Activated CD8-positive, alpha-beta T cell treated with anti-CD3 and anti-CD28 coated beads for 36 hours (primary cell): ENCODE results near the gene VTI1A. TPM values are rescaled to one million over a fixed set of nuclear protein-coding genes. Genes with fewer than 3 reads are reported as not detected.
"Not testable (repeated sequence)": the region's sequence is repeated elsewhere in the genome, so short reads cannot be mapped to it uniquely, and the experiment has no call there.

Source experiments
- ATAC-seq: fragments of 200-7000 bp; cut with Tn5 transposase; one replicate; pipeline ENCODE4 v1.10.0; 2021; ENCODE audit warnings: mild to moderate bottlenecking, moderate library complexity
- CTCF ChIA-PET: fragments of 350-600 bp; sonication (Branson Sonifier 250); formaldehyde crosslinking; loops from one replicate; lab custom pipeline; 2021; ENCODE audit warnings: antibody characterized with exemption; lab: Charles Lee
- POLR2A ChIA-PET: fragments of 350-600 bp; sonication (Branson Sonifier 250); formaldehyde crosslinking; loops from one replicate; lab custom pipeline; 2021; ENCODE audit warnings: antibody characterized with exemption; lab: Charles Lee
- DNase-seq: peaks from one replicate; pipeline ENCODE4 v3.0.0-alpha.2; 2020
- H3K27ac Mint-ChIP-seq: one replicate; pipeline ENCODE4 v1.8.0; 2021; ENCODE audit warnings: mild to moderate bottlenecking, mixed read lengths
- H3K27me3 Mint-ChIP-seq: one replicate; pipeline ENCODE4 v1.8.0; 2021; ENCODE audit warnings: mixed read lengths
- H3K36me3 Mint-ChIP-seq: one replicate; pipeline ENCODE4 v1.8.0; 2021; ENCODE audit warnings: low read depth, mixed read lengths
- H3K4me1 Mint-ChIP-seq: one replicate; pipeline ENCODE4 v1.8.0; 2021; ENCODE audit warnings: low read depth, mixed read lengths
- H3K4me3 Mint-ChIP-seq: one replicate; pipeline ENCODE4 v1.8.0; 2021; ENCODE audit warnings: mild to moderate bottlenecking, moderate library complexity, mixed read lengths
- H3K9me3 Mint-ChIP-seq: one replicate; pipeline ENCODE4 v1.8.0; 2021; ENCODE audit warnings: mixed read lengths
- CTCF ChIP-seq: fragments of 200-600 bp; IDR thresholded peaks from one replicate; pipeline ENCODE4 v1.8.0; 2022; ENCODE audit warnings: antibody characterized with exemption, mild to moderate bottlenecking
- intact Hi-C: fragments of 100-400 bp; cut with micrococcal nuclease; formaldehyde crosslinking; loops from one replicate; pipeline ENCODE4 v1.10.0; 2022
- total RNA-seq, 2 experiments: library from RNA; stranded (reverse); gene quantifications; one replicate each; pipeline ENCODE4 v1.2.3, GENCODE V29; 2021

VTI1A gene
- total RNA-seq, 2 experiments from 2014 or later: 29.4 to 30.0 TPM

- H3K36me3 Mint-ChIP-seq: no peaks in the 10 kb centered on the region
- no peak for ATAC-seq
These were observed 281.3 kb downstream of the VTI1A start for GRCh38 chr10:112728118-112728883.

GRCh38 chr10:112728997-112729396 is 282.0 kb downstream of the VTI1A start:
- ATAC-seq: no peak
- ChIA-PET POLR2A (no interaction called here), CTCF (no interaction called here)
- H3K4me3 Mint-ChIP-seq: no peak overlapping the region
- intact Hi-C loops: no loop called here
- no peaks in the 10 kb centered on the region for H3K36me3 Mint-ChIP-seq
- H3K4me1 Mint-ChIP-seq: no peaks in the 10 kb centered on the region
- no peak for DNase-seq
- no peak overlapping the region for H3K27ac Mint-ChIP-seq
- H3K9me3 Mint-ChIP-seq: no peaks in the 10 kb centered on the region
- TF ChIP-seq CTCF: no peak
- H3K27me3 Mint-ChIP-seq: no peaks in the 10 kb centered on the region

More at GRCh38 chr10:112728118-112728883, 281.3 kb downstream of the VTI1A start:
- ChIA-PET POLR2A (no interaction called here), CTCF (no interaction called here)
- intact Hi-C loops: no loop called here
- Mint-ChIP-seq H3K9me3 (no peaks in the 10 kb centered on the region), H3K27ac (no peak overlapping the region), H3K4me3 (no peak overlapping the region), H3K4me1 (no peaks in the 10 kb centered on the region), H3K27me3 (no peaks in the 10 kb centered on the region)
- DNase-seq: no peak
- TF ChIP-seq CTCF: no peak

GRCh38 chr10:112731450-112731849 is 284.4 kb downstream of the VTI1A start:
- H3K27ac Mint-ChIP-seq, POLR2A ChIA-PET, CTCF ChIA-PET, intact Hi-C loops, H3K4me1 Mint-ChIP-seq, H3K27me3 Mint-ChIP-seq, H3K9me3 Mint-ChIP-seq, H3K4me3 Mint-ChIP-seq, DNase-seq, H3K36me3 Mint-ChIP-seq, ATAC-seq: not testable (repeated sequence)

- ATAC-seq: no peak
- DNase-seq: no peak
- no peaks in the 10 kb centered on the region for H3K27me3 Mint-ChIP-seq
- H3K9me3 Mint-ChIP-seq: no peaks in the 10 kb centered on the region
- ChIA-PET POLR2A (no interaction called here), CTCF (no interaction called here)
- intact Hi-C loops: no loop called here
- H3K4me3 Mint-ChIP-seq: no peak overlapping the region
- no peaks in the 10 kb centered on the region for H3K4me1 Mint-ChIP-seq
- peaks cover 4% of the 10 kb centered on the region for H3K36me3 Mint-ChIP-seq
- no peak overlapping the region for H3K27ac Mint-ChIP-seq
- TF ChIP-seq CTCF: no peak
These were observed 285.4 kb downstream of the VTI1A start for GRCh38 chr10:112732277-112732921.

GRCh38 chr10:112735041-112735695 is 288.2 kb downstream of the VTI1A start:
- DNase-seq: no peak
- Mint-ChIP-seq H3K4me1 (no peaks in the 10 kb centered on the region), H3K27ac (no peak overlapping the region), H3K9me3 (no peaks in the 10 kb centered on the region), H3K27me3 (no peaks in the 10 kb centered on the region), H3K4me3 (no peak overlapping the region), H3K36me3 (peaks cover 20% of the 10 kb centered on the region)
- ATAC-seq: no peak
- ChIA-PET CTCF (no interaction called here), POLR2A (no interaction called here)
- intact Hi-C loops: no loop called here
- no peak for TF ChIP-seq CTCF
